Amniotic epithelial cell (primary cell): ENCODE data around the gene ASB13.
A peak's percentile ranks its signal among the peaks of the same experiment; 100 is the strongest.

Source experiments
- DNase-seq: peaks from one replicate; pipeline ENCODE4 v3.0.0-alpha.2; 2010; ENCODE audit warnings: low read depth

ASB13 gene

GRCh38 chr10:5669604-5670003 is 3.2 kb upstream of the ASB13 start:
- no peak for DNase-seq

GRCh38 chr10:5668429-5668828 is 2.0 kb upstream of the ASB13 start:
- no peak for DNase-seq

GRCh38 chr10:5666841-5667630 is 641 bp upstream of the ASB13 start:
- no peak for DNase-seq

GRCh38 chr10:5665373-5666007 is 905 bp downstream of the ASB13 start:
- DNase-seq: no peak

GRCh38 chr10:5663692-5664427 is 2.5 kb downstream of the ASB13 start:
- no peak for DNase-seq

GRCh38 chr10:5662708-5663579 is 3.5 kb downstream of the ASB13 start:
- no peak for DNase-seq

- no peak for DNase-seq
Observed at GRCh38 chr10:5661043-5661442, 5.4 kb downstream of the ASB13 start.

GRCh38 chr10:5659702-5660528 is 6.5 kb downstream of the ASB13 start:
- peak; percentile 83 for DNase-seq

- DNase-seq: no peak
Observed at GRCh38 chr10:5658871-5659618, 7.3 kb downstream of the ASB13 start.

- DNase-seq: no peak
Observed at GRCh38 chr10:5656737-5657579, 9.4 kb downstream of the ASB13 start.

GRCh38 chr10:5655121-5655520 is 11.3 kb downstream of the ASB13 start:
- DNase-seq: no peak

GRCh38 chr10:5654218-5654755 is 12.1 kb downstream of the ASB13 start:
- no peak for DNase-seq

GRCh38 chr10:5652746-5653145 is 13.6 kb downstream of the ASB13 start:
- no peak for DNase-seq

- no peak for DNase-seq
Observed at GRCh38 chr10:5651388-5651764, 15.0 kb downstream of the ASB13 start.

GRCh38 chr10:5650664-5651387 is 15.6 kb downstream of the ASB13 start:
- no peak for DNase-seq

GRCh38 chr10:5649746-5650145 is 16.6 kb downstream of the ASB13 start:
- DNase-seq: no peak

GRCh38 chr10:5648494-5649457 is 17.6 kb downstream of the ASB13 start:
- no peak for DNase-seq
